SK-N-SH treated with all-trans-retinoic acid at 6 μM for 48 hours (cell line): ENCODE measurements around the gene KIAA1958.

Experiments
- ATAC-seq: fragments of 200-7000 bp; cut with Tn5 transposase; 3 replicates; pipeline ENCODE4 v1.9.1; 2020; ENCODE audit warnings: mild to moderate bottlenecking, moderate library complexity
- ARNTL ChIP-seq: fragments of 450-650 bp; formaldehyde crosslinking; IDR thresholded peaks from 2 replicates; pipeline ENCODE4 v1.5.0; 2020; ENCODE audit warnings: low read depth, mild to moderate bottlenecking, moderate library complexity, borderline replicate concordance
- BACH2 ChIP-seq: fragments of 250-450 bp; sonication (Bioruptor Pico); IDR thresholded peaks from 2 replicates; pipeline ENCODE4 v1.9.0; 2021; ENCODE audit warnings: mild to moderate bottlenecking, borderline replicate concordance
- CREB5 ChIP-seq: fragments of 250-450 bp; sonication (Bioruptor Pico); IDR thresholded peaks from 2 replicates; pipeline ENCODE4 v1.5.1; 2020; ENCODE audit warnings: low read depth, mild to moderate bottlenecking, moderate library complexity
- CSRNP3 ChIP-seq: fragments of 250-450 bp; sonication (Bioruptor Pico); IDR thresholded peaks from 2 replicates; pipeline ENCODE4 v1.5.1; 2021; ENCODE audit warnings: mild to moderate bottlenecking, moderate library complexity
- ESRRG ChIP-seq: fragments of 250-450 bp; sonication (Bioruptor Pico); IDR thresholded peaks from 2 replicates; pipeline ENCODE4 v1.6.1; 2021; ENCODE audit warnings: mild to moderate bottlenecking
- GLIS3 ChIP-seq: fragments of 250-450 bp; sonication (Bioruptor Pico); IDR thresholded peaks from 2 replicates; pipeline ENCODE4 v1.5.0; 2020; ENCODE audit warnings: mild to moderate bottlenecking, moderate library complexity
- ISL1 ChIP-seq: fragments of 250-450 bp; sonication (Bioruptor Pico); IDR thresholded peaks from 2 replicates; pipeline ENCODE4 v2.1.2; 2022; ENCODE audit warnings: mild to moderate bottlenecking, moderate library complexity
- OSR1 ChIP-seq: fragments of 250-450 bp; sonication (Bioruptor Pico); IDR thresholded peaks from 2 replicates; pipeline ENCODE4 v1.8.0; 2022; ENCODE audit warnings: moderate library complexity, mild to moderate bottlenecking, inconsistent platforms
- POU6F1 ChIP-seq: fragments of 250-450 bp; sonication (Bioruptor Pico); IDR thresholded peaks from 2 replicates; pipeline ENCODE4 v1.8.0; 2021; ENCODE audit warnings: low read depth, mild to moderate bottlenecking, moderate library complexity, borderline replicate concordance
- PPARA ChIP-seq: fragments of 250-450 bp; sonication (Bioruptor Pico); IDR thresholded peaks from 2 replicates; pipeline ENCODE4 v1.5.0; 2020; ENCODE audit warnings: mild to moderate bottlenecking, borderline replicate concordance
- RARB ChIP-seq: fragments of 250-450 bp; sonication (Bioruptor Pico); IDR thresholded peaks from 2 replicates; pipeline ENCODE4 v1.8.0; 2021; ENCODE audit warnings: mild to moderate bottlenecking, moderate library complexity
- TCF4 ChIP-seq: fragments of 250-450 bp; sonication (Bioruptor Pico); IDR thresholded peaks from 2 replicates; pipeline ENCODE4 v1.8.0; 2021; ENCODE audit warnings: mild to moderate bottlenecking, moderate library complexity, borderline replicate concordance
- TOX ChIP-seq: fragments of 250-450 bp; sonication (Bioruptor Pico); IDR thresholded peaks from 2 replicates; pipeline ENCODE4 v1.8.0; 2021; ENCODE audit warnings: mild to moderate bottlenecking, moderate library complexity, borderline replicate concordance
- TSHZ2 ChIP-seq: fragments of 250-450 bp; sonication (Bioruptor Pico); IDR thresholded peaks from 2 replicates; pipeline ENCODE4 v1.5.0; 2020; ENCODE audit warnings: mild to moderate bottlenecking, moderate library complexity
- ZC3H10 ChIP-seq: fragments of 250-450 bp; sonication (Bioruptor Pico); IDR thresholded peaks from 2 replicates; pipeline ENCODE4 v1.5.1; 2021; ENCODE audit warnings: mild to moderate bottlenecking, moderate library complexity
- ZFP3 ChIP-seq: fragments of 250-450 bp; sonication (Bioruptor Pico); IDR thresholded peaks from 2 replicates; pipeline ENCODE4 v1.5.0; 2020; ENCODE audit warnings: mild to moderate bottlenecking, moderate library complexity
- ZFP30 ChIP-seq: fragments of 450-650 bp; formaldehyde crosslinking; IDR thresholded peaks from 2 replicates; pipeline ENCODE4 v1.5.0; 2022; ENCODE audit warnings: mild to moderate bottlenecking, moderate library complexity
- ZNF565 ChIP-seq: fragments of 450-650 bp; formaldehyde crosslinking; conservative IDR thresholded peaks from 2 replicates; pipeline ENCODE4 v1.5.0; 2020; ENCODE audit warnings: low read depth, mild to moderate bottlenecking, moderate library complexity
- ZNF70 ChIP-seq: fragments of 450-650 bp; formaldehyde crosslinking; IDR thresholded peaks from 2 replicates; pipeline ENCODE4 v1.5.0; 2020; ENCODE audit warnings: mild to moderate bottlenecking, moderate library complexity
- ZNF8 ChIP-seq: fragments of 450-650 bp; formaldehyde crosslinking; IDR thresholded peaks from 2 replicates; pipeline ENCODE4 v1.5.0; 2020; ENCODE audit warnings: mild to moderate bottlenecking, moderate library complexity

Gene KIAA1958

GRCh38 chr9:112544477-112544876, 57.9 kb downstream of the KIAA1958 start:
- no peak for TF ChIP-seq ZFP30 (CRISPR knock-in tag)
- TF ChIP-seq TCF4 (CRISPR knock-in tag) = no peak
- no peak for TF ChIP-seq CSRNP3 (CRISPR knock-in tag)
- TF ChIP-seq CREB5 (CRISPR knock-in tag) = no peak
- TF ChIP-seq ZC3H10 (CRISPR knock-in tag) = no peak
- TF ChIP-seq ZFP3 (CRISPR knock-in tag) = no peak
- TF ChIP-seq ARNTL (CRISPR knock-in tag) = no peak
- no peak for TF ChIP-seq OSR1 (CRISPR knock-in tag)
- TF ChIP-seq TSHZ2 (CRISPR knock-in tag) = no peak
- no peak for TF ChIP-seq ESRRG (CRISPR knock-in tag)
- TF ChIP-seq RARB (CRISPR knock-in tag) = no peak
- TF ChIP-seq ZNF565 = no peak
- TF ChIP-seq PPARA = no peak
- no peak for TF ChIP-seq BACH2 (CRISPR knock-in tag)
- TF ChIP-seq POU6F1 (CRISPR knock-in tag) = no peak
- TF ChIP-seq ZNF8 (CRISPR knock-in tag) = no peak
- no peak for TF ChIP-seq ZNF70 (CRISPR knock-in tag)
- no peak for TF ChIP-seq GLIS3 (CRISPR knock-in tag)
- TF ChIP-seq, all 23 proteins: peak for 0
- 0 out of 3 replicates have a peak, but pooled peaks have one; percentile 22 for ATAC-seq

GRCh38 chr9:112545237-112545636, 58.6 kb downstream of the KIAA1958 start:
- TF ChIP-seq ZC3H10 (CRISPR knock-in tag) (no peak), TOX (no peak), ZNF565 (no peak), ISL1 (CRISPR knock-in tag) (no peak), TCF4 (CRISPR knock-in tag) (no peak), ESRRG (CRISPR knock-in tag) (no peak), PPARA (no peak), BACH2 (CRISPR knock-in tag) (no peak), ZNF70 (CRISPR knock-in tag) (no peak), ARNTL (CRISPR knock-in tag) (no peak)
- ATAC-seq = no peak

GRCh38 chr9:112546149-112547012, 59.8 kb downstream of the KIAA1958 start:
- peak; percentile 26; the same call in 1 of the 3 replicates for ATAC-seq
- TF ChIP-seq GLIS3 (CRISPR knock-in tag) = no peak
- no peak for TF ChIP-seq TOX
- TF ChIP-seq CREB5 (CRISPR knock-in tag) = no peak
- no peak for TF ChIP-seq TSHZ2 (CRISPR knock-in tag)
- no peak for TF ChIP-seq ZNF70 (CRISPR knock-in tag)
